Measurements from ENCODE around the gene ENPP6.

DNA sequence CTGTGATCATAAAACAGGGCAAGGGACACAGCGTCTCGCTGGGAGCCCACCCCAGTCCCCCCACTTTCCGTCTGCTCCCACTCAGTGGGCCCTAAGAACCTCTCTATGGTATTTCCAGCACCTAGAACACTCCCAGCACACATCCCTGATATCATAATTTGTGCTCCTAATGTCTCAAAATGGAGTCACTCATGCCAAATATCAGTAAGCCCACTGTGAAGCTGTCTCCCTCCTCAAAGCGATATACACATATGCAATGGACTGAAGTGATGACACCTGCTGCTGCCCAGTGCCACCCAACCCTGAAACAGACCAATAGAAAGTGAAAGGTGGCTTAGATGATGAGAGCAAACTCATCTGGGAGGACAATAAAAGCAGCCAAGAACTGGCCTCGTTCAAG is 17.9 kb downstream of the ENPP6 start:
- TF ChIP-seq TAF1 (IDR thresholded peaks at IDR 0.05; ENCODE audit: low read depth) (no peak), MAX (IDR thresholded peaks at IDR 0.05) (no peak), CREB1 (IDR thresholded peaks at IDR 0.05; ENCODE audit: low read depth) (no peak), RAD21 (IDR thresholded peaks at IDR 0.05; ENCODE audit: low read depth) (no peak), FOXM1 (IDR thresholded peaks at IDR 0.05; ENCODE audit: borderline replicate concordance, low read depth) (no peak), EP300 (IDR thresholded peaks at IDR 0.05; ENCODE audit: borderline replicate concordance) (no peak)
- TF ChIP-seq, protein P1, sequence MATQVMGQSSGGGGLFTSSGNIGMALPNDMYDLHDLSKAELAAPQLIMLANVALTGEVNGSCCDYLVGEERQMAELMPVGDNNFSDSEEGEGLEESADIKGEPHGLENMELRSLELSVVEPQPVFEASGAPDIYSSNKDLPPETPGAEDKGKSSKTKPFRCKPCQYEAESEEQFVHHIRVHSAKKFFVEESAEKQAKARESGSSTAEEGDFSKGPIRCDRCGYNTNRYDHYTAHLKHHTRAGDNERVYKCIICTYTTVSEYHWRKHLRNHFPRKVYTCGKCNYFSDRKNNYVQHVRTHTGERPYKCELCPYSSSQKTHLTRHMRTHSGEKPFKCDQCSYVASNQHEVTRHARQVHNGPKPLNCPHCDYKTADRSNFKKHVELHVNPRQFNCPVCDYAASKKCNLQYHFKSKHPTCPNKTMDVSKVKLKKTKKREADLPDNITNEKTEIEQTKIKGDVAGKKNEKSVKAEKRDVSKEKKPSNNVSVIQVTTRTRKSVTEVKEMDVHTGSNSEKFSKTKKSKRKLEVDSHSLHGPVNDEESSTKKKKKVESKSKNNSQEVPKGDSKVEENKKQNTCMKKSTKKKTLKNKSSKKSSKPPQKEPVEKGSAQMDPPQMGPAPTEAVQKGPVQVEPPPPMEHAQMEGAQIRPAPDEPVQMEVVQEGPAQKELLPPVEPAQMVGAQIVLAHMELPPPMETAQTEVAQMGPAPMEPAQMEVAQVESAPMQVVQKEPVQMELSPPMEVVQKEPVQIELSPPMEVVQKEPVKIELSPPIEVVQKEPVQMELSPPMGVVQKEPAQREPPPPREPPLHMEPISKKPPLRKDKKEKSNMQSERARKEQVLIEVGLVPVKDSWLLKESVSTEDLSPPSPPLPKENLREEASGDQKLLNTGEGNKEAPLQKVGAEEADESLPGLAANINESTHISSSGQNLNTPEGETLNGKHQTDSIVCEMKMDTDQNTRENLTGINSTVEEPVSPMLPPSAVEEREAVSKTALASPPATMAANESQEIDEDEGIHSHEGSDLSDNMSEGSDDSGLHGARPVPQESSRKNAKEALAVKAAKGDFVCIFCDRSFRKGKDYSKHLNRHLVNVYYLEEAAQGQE (IDR thresholded peaks at IDR 0.05; ENCODE audit: low read depth), result no peak
